Cardiac muscle cell (in vitro differentiated cells and primary cell): ENCODE measurements around the gene YIPF5. TPM values are rescaled to one million over a fixed set of nuclear protein-coding genes. Genes with fewer than 3 reads are reported as not detected.

ENCODE experiments used
- DNase-seq, 2 donors: peaks; one replicate each; pipeline versions ENCODE4 v3.0.0 to v3.0.0-alpha.2; 2010 to 2017; ENCODE audit warnings: low read depth in 1 of 2, low spot score in 1 of 2
- H3K27ac ChIP-seq: fragments of 200-600 bp; sonication (generic); 2 replicates; pipeline ENCODE4 v1.5.1; 2016
- H3K27me3 ChIP-seq: fragments of 200-600 bp; sonication (generic); 2 replicates; pipeline ENCODE4 v1.6.0; 2016; ENCODE audit warnings: control low read depth
- H3K36me3 ChIP-seq: fragments of 200-600 bp; sonication (generic); 2 replicates; pipeline ENCODE4 v1.5.1; 2016; ENCODE audit warnings: control low read depth
- H3K4me1 ChIP-seq: fragments of 200-600 bp; sonication (generic); 2 replicates; pipeline ENCODE4 v1.8.1; 2017; ENCODE audit warnings: low read depth, mild to moderate bottlenecking, mixed run types
- H3K4me3 ChIP-seq: fragments of 200-600 bp; sonication (generic); 2 replicates; pipeline ENCODE4 v1.5.1; 2016; ENCODE audit warnings: mild to moderate bottlenecking
- H3K9me3 ChIP-seq: fragments of 200-600 bp; sonication (generic); 2 replicates; pipeline ENCODE4 v1.5.1; 2017; ENCODE audit warnings: low read depth, mild to moderate bottlenecking, control low read depth
- CTCF ChIP-seq: IDR thresholded peaks from 2 replicates; pipeline ENCODE4 v1.5.1; 2012; ENCODE audit warnings: low read depth, mild to moderate bottlenecking, low read length
- polyA plus RNA-seq: library from polyadenylated mRNA; unstranded; fragments of >200 nt; fragmentation: Nextera tagmentation; extraction: Ambion mirVana; gene quantifications from 2 replicates; pipeline ENCODE4 v1.2.1, GENCODE V29; 2016
- total RNA-seq: library from RNA; depleted of rRNA; stranded (reverse); fragments of >200 nt; gene quantifications from 2 replicates; pipeline ENCODE4 v1.2.3, GENCODE V29; 2016

Gene YIPF5
- total and polyA plus RNA-seq, 2 experiments from 2014 or later = 17.8 to 72.8 TPM

GRCh38 chr5:144162686-144163085 is 7.8 kb downstream of the YIPF5 start:
- Histone ChIP-seq H3K27ac (no peak overlapping the region), H3K27me3 (no peaks in the 10 kb centered on the region), H3K4me3 (no peak overlapping the region), H3K36me3 (peaks cover 64% of the 10 kb centered on the region), H3K9me3 (no peaks in the 10 kb centered on the region), H3K4me1 (no peaks in the 10 kb centered on the region)
- no peak for DNase-seq
- no peak for TF ChIP-seq CTCF

- DNase-seq = no peak
- TF ChIP-seq CTCF = no peak
- H3K27me3 ChIP-seq = no peaks in the 10 kb centered on the region
- peaks cover 25% of the 10 kb centered on the region for H3K36me3 ChIP-seq
- H3K27ac ChIP-seq = no peak overlapping the region
- H3K4me1 ChIP-seq = no peaks in the 10 kb centered on the region
- no peaks in the 10 kb centered on the region for H3K9me3 ChIP-seq
- H3K4me3 ChIP-seq = no peak overlapping the region
These were observed 13.7 kb downstream of the YIPF5 start for GRCh38 chr5:144156767-144157171.

GRCh38 chr5:144151026-144151425 is 19.4 kb downstream of the YIPF5 start:
- H3K36me3 ChIP-seq = no peaks in the 10 kb centered on the region
- no peaks in the 10 kb centered on the region for H3K9me3 ChIP-seq
- no peak for TF ChIP-seq CTCF
- H3K4me3 ChIP-seq = no peak overlapping the region
- no peak overlapping the region for H3K27ac ChIP-seq
- no peaks in the 10 kb centered on the region for H3K27me3 ChIP-seq
- H3K4me1 ChIP-seq = no peaks in the 10 kb centered on the region
- DNase-seq = no peak

GRCh38 chr5:144144956-144145751 is 25.3 kb downstream of the YIPF5 start:
- Histone ChIP-seq H3K4me3 (no peak overlapping the region), H3K36me3 (no peaks in the 10 kb centered on the region), H3K27me3 (no peaks in the 10 kb centered on the region), H3K9me3 (no peaks in the 10 kb centered on the region), H3K4me1 (no peaks in the 10 kb centered on the region), H3K27ac (no peak overlapping the region)
- DNase-seq = peak in 1 of 2 donors; percentile 32
- TF ChIP-seq CTCF = no peak

GRCh38 chr5:144143625-144144024 is 26.8 kb downstream of the YIPF5 start:
- DNase-seq = no peak
- no peak overlapping the region for H3K27ac ChIP-seq
- H3K4me1 ChIP-seq = no peaks in the 10 kb centered on the region
- H3K27me3 ChIP-seq = no peaks in the 10 kb centered on the region
- no peaks in the 10 kb centered on the region for H3K9me3 ChIP-seq
- no peaks in the 10 kb centered on the region for H3K36me3 ChIP-seq
- no peak overlapping the region for H3K4me3 ChIP-seq
- TF ChIP-seq CTCF = no peak
